Measurements from ENCODE around the gene RUSC2.

The RUSC2 gene

GRCh38 chr9:35515766-35516165 is 25.9 kb downstream of the RUSC2 start:
- no peaks in the 10 kb centered on the region for H3K27me3 ChIP-seq (ENCODE audit: control insufficient read depth in 3 of 3, insufficient read depth in 3 of 3, low read depth in 1 of 3, low read length in 3 of 3)
- H2BK5ac ChIP-seq (ENCODE audit: low read length) = no peak overlapping the region
- H3K9ac ChIP-seq (ENCODE audit: low read depth, low read length, poor library complexity) = no peak overlapping the region
- peaks cover 23 to 34% of the 10 kb centered on the region in 2 donors for H3K4me1 ChIP-seq (ENCODE audit: control insufficient read depth in 2 of 2, insufficient read depth in 1 of 2, low read depth in 1 of 2, low read length in 2 of 2)
- no peak overlapping the region for H3K23ac ChIP-seq (ENCODE audit: low read depth, low read length, poor library complexity)
- H3K14ac ChIP-seq (ENCODE audit: low read length) = no peak overlapping the region
- no peak for DNase-seq (ENCODE audit: low spot score)
- no peak overlapping the region for H3K4me2 ChIP-seq (ENCODE audit: insufficient read depth, low read length, poor library complexity, severe bottlenecking)
- no peak overlapping the region for H3K18ac ChIP-seq (ENCODE audit: low read length)
- H2BK15ac ChIP-seq (ENCODE audit: low read length) = no peak overlapping the region
- no peak overlapping the region for H2BK12ac ChIP-seq (ENCODE audit: low read length)
- H3K4me3 ChIP-seq (ENCODE audit: low read length in 2 of 2) = no peak overlapping the region
- no CpG with 5 or more reads among the region's 7 CpGs for WGBS, 2 donors (ENCODE audit: extremely low coverage in 2 of 2, insufficient read length in 2 of 2, insufficient replicate concordance in 1 of 2)
- H4K91ac ChIP-seq (ENCODE audit: low read depth, low read length, poor library complexity) = no peak overlapping the region
- no peak overlapping the region for H4K8ac ChIP-seq (ENCODE audit: low read depth, low read length)
- no peak overlapping the region for H2AK5ac ChIP-seq (ENCODE audit: low read depth, low read length)
- H3K36me3 ChIP-seq (replicated peaks in 1 of 2; ENCODE audit: control insufficient read depth in 2 of 2, insufficient read depth in 2 of 2, low read length in 2 of 2) = no peaks in the 10 kb centered on the region
- no peaks in the 10 kb centered on the region for H3K9me3 ChIP-seq (replicated peaks in 1 of 2; ENCODE audit: control insufficient read depth in 2 of 2, insufficient read depth in 1 of 2, low read depth in 1 of 2, low read length in 2 of 2)
- no peak overlapping the region for H3K4ac ChIP-seq (ENCODE audit: low read length)
- no peaks in the 10 kb centered on the region for H3K79me1 ChIP-seq (ENCODE audit: low read depth, low read length)
- H2AFZ ChIP-seq (ENCODE audit: low read length) = no peak overlapping the region
- H2BK120ac ChIP-seq (ENCODE audit: low read depth, low read length) = no peak overlapping the region
- no peak overlapping the region for H3K27ac ChIP-seq (replicated peaks; ENCODE audit: low read length)

GRCh38 chr9:35516479-35516878 is 26.6 kb downstream of the RUSC2 start:
- DNase-seq (ENCODE audit: low spot score) = no peak
- Histone ChIP-seq H2AFZ (ENCODE audit: low read length) (no peak overlapping the region), H3K27me3 (ENCODE audit: control insufficient read depth in 3 of 3, insufficient read depth in 3 of 3, low read depth in 1 of 3, low read length in 3 of 3) (no peaks in the 10 kb centered on the region), H4K8ac (ENCODE audit: low read depth, low read length) (no peak overlapping the region), H2BK15ac (ENCODE audit: low read length) (no peak overlapping the region), H3K23ac (ENCODE audit: low read depth, low read length, poor library complexity) (no peak overlapping the region), H2BK120ac (ENCODE audit: low read depth, low read length) (no peak overlapping the region), H3K4me2 (ENCODE audit: insufficient read depth, low read length, poor library complexity, severe bottlenecking) (no peak overlapping the region), H2BK5ac (ENCODE audit: low read length) (no peak overlapping the region), H2BK12ac (ENCODE audit: low read length) (no peak overlapping the region), H3K18ac (ENCODE audit: low read length) (no peak overlapping the region), H4K91ac (ENCODE audit: low read depth, low read length, poor library complexity) (no peak overlapping the region), H2AK5ac (ENCODE audit: low read depth, low read length) (no peak overlapping the region), H3K9ac (ENCODE audit: low read depth, low read length, poor library complexity) (no peak overlapping the region), H3K4ac (ENCODE audit: low read length) (no peak overlapping the region), H3K4me1 (ENCODE audit: control insufficient read depth in 2 of 2, insufficient read depth in 1 of 2, low read depth in 1 of 2, low read length in 2 of 2) (peaks cover 23 to 31% of the 10 kb centered on the region in 2 donors), H3K36me3 (replicated peaks in 1 of 2; ENCODE audit: control insufficient read depth in 2 of 2, insufficient read depth in 2 of 2, low read length in 2 of 2) (no peaks in the 10 kb centered on the region), H3K27ac (replicated peaks; ENCODE audit: low read length) (no peak overlapping the region), H3K79me1 (ENCODE audit: low read depth, low read length) (no peaks in the 10 kb centered on the region), H3K4me3 (ENCODE audit: low read length in 2 of 2) (no peak overlapping the region), H3K9me3 (replicated peaks in 1 of 2; ENCODE audit: control insufficient read depth in 2 of 2, insufficient read depth in 1 of 2, low read depth in 1 of 2, low read length in 2 of 2) (no peaks in the 10 kb centered on the region), H3K14ac (ENCODE audit: low read length) (no peak overlapping the region)
- WGBS, 2 donors (ENCODE audit: extremely low coverage in 2 of 2, insufficient read length in 2 of 2, insufficient replicate concordance in 1 of 2) = no CpG with 5 or more reads among the region's 1 CpG

GRCh38 chr9:35517131-35517530 is 27.2 kb downstream of the RUSC2 start:
- Histone ChIP-seq H3K4me3 (ENCODE audit: low read length in 2 of 2) (no peak overlapping the region), H3K9me3 (replicated peaks in 1 of 2; ENCODE audit: control insufficient read depth in 2 of 2, insufficient read depth in 1 of 2, low read depth in 1 of 2, low read length in 2 of 2) (no peaks in the 10 kb centered on the region), H2BK120ac (ENCODE audit: low read depth, low read length) (no peak overlapping the region), H3K9ac (ENCODE audit: low read depth, low read length, poor library complexity) (no peak overlapping the region), H3K27ac (replicated peaks; ENCODE audit: low read length) (peak overlapping the region; percentile 40), H3K14ac (ENCODE audit: low read length) (no peak overlapping the region), H3K23ac (ENCODE audit: low read depth, low read length, poor library complexity) (no peak overlapping the region), H2BK5ac (ENCODE audit: low read length) (no peak overlapping the region), H2BK12ac (ENCODE audit: low read length) (no peak overlapping the region), H3K4me1 (ENCODE audit: control insufficient read depth in 2 of 2, insufficient read depth in 1 of 2, low read depth in 1 of 2, low read length in 2 of 2) (peaks cover 23 to 31% of the 10 kb centered on the region in 2 donors), H2BK15ac (ENCODE audit: low read length) (no peak overlapping the region), H3K18ac (ENCODE audit: low read length) (no peak overlapping the region), H4K8ac (ENCODE audit: low read depth, low read length) (no peak overlapping the region), H3K4me2 (ENCODE audit: insufficient read depth, low read length, poor library complexity, severe bottlenecking) (no peak overlapping the region), H4K91ac (ENCODE audit: low read depth, low read length, poor library complexity) (no peak overlapping the region), H3K79me1 (ENCODE audit: low read depth, low read length) (no peaks in the 10 kb centered on the region), H3K27me3 (ENCODE audit: control insufficient read depth in 3 of 3, insufficient read depth in 3 of 3, low read depth in 1 of 3, low read length in 3 of 3) (no peaks in the 10 kb centered on the region), H3K4ac (ENCODE audit: low read length) (no peak overlapping the region), H3K36me3 (replicated peaks in 1 of 2; ENCODE audit: control insufficient read depth in 2 of 2, insufficient read depth in 2 of 2, low read length in 2 of 2) (no peaks in the 10 kb centered on the region), H2AFZ (ENCODE audit: low read length) (peak overlapping the region; percentile 16), H2AK5ac (ENCODE audit: low read depth, low read length) (no peak overlapping the region)
- no peak for DNase-seq (ENCODE audit: low spot score)
- no CpG with 5 or more reads among the region's 3 CpGs for WGBS, 2 donors (ENCODE audit: extremely low coverage in 2 of 2, insufficient read length in 2 of 2, insufficient replicate concordance in 1 of 2)

GRCh38 chr9:35517552-35518224 is 27.8 kb downstream of the RUSC2 start:
- Histone ChIP-seq H2AFZ (ENCODE audit: low read length) (peak overlapping the region; percentile 16), H2AK5ac (ENCODE audit: low read depth, low read length) (no peak overlapping the region), H2BK12ac (ENCODE audit: low read length) (no peak overlapping the region), H3K4me1 (ENCODE audit: control insufficient read depth in 2 of 2, insufficient read depth in 1 of 2, low read depth in 1 of 2, low read length in 2 of 2) (peaks cover 23 to 31% of the 10 kb centered on the region in 2 donors), H3K4me3 (ENCODE audit: low read length in 2 of 2) (no peak overlapping the region), H4K91ac (ENCODE audit: low read depth, low read length, poor library complexity) (no peak overlapping the region), H3K9ac (ENCODE audit: low read depth, low read length, poor library complexity) (no peak overlapping the region), H3K23ac (ENCODE audit: low read depth, low read length, poor library complexity) (no peak overlapping the region), H3K4me2 (ENCODE audit: insufficient read depth, low read length, poor library complexity, severe bottlenecking) (no peak overlapping the region), H3K79me1 (ENCODE audit: low read depth, low read length) (no peaks in the 10 kb centered on the region), H3K36me3 (replicated peaks in 1 of 2; ENCODE audit: control insufficient read depth in 2 of 2, insufficient read depth in 2 of 2, low read length in 2 of 2) (no peaks in the 10 kb centered on the region), H3K27me3 (ENCODE audit: control insufficient read depth in 3 of 3, insufficient read depth in 3 of 3, low read depth in 1 of 3, low read length in 3 of 3) (no peaks in the 10 kb centered on the region), H2BK120ac (ENCODE audit: low read depth, low read length) (no peak overlapping the region), H2BK5ac (ENCODE audit: low read length) (no peak overlapping the region), H3K9me3 (replicated peaks in 1 of 2; ENCODE audit: control insufficient read depth in 2 of 2, insufficient read depth in 1 of 2, low read depth in 1 of 2, low read length in 2 of 2) (no peaks in the 10 kb centered on the region), H3K27ac (replicated peaks; ENCODE audit: low read length) (peak overlapping the region; percentile 49), H4K8ac (ENCODE audit: low read depth, low read length) (no peak overlapping the region), H3K14ac (ENCODE audit: low read length) (no peak overlapping the region), H3K18ac (ENCODE audit: low read length) (no peak overlapping the region), H3K4ac (ENCODE audit: low read length) (no peak overlapping the region), H2BK15ac (ENCODE audit: low read length) (no peak overlapping the region)
- no CpG with 5 or more reads among the region's 3 CpGs for WGBS, 2 donors (ENCODE audit: extremely low coverage in 2 of 2, insufficient read length in 2 of 2, insufficient replicate concordance in 1 of 2)
- no peak for DNase-seq (ENCODE audit: low spot score)

Measured in neuronal stem cell (in vitro differentiated cells).